ENCODE measurements around the gene TAS2R7. TPM values are rescaled to one million over a fixed set of nuclear protein-coding genes. Genes with fewer than 3 reads are reported as not detected.
A peak's percentile ranks its signal among the peaks of the same experiment; 100 is the strongest.

TAS2R7 gene
- total and polyA plus RNA-seq, 2 donors (not counting 3 experiments of a cell fraction or from before 2014, with no cell fraction given): not detected

DNA sequence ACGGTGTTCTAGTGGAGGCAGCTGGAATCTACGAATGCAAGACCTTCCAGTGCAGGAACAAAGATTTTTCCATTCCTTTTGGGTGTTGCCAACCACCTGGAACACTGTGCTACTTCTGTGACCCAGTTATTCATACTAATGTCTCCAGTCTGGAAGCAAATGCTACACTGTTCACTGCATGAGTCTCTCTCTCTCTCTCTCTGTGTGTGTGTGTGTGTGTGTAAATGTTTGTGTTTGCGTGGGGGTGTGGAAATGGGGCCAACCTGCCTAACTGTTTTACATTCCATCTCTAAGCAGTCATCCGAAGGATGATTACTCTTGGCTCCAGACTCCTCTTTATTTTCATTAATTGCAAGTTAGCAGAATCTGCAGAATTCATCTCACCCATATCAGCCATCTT is 49.4 kb downstream of the TAS2R7 start:
- Histone ChIP-seq H3K9me1 (replicated peaks; ENCODE audit: control insufficient read depth, extremely low read depth, insufficient read depth, low read length) (no peaks in the 10 kb centered on the region), H3K4me3 (replicated peaks in 1 of 3; ENCODE audit: insufficient read depth in 1 of 3, low read depth in 1 of 3, low read length in 3 of 3) (no peak overlapping the region), H3K27me3 (ENCODE audit: control insufficient read depth in 2 of 2, insufficient read depth in 2 of 2, low read length in 2 of 2) (peaks cover 6 to 17% of the 10 kb centered on the region in 2 experiments), H3K9me3 (replicated peaks; ENCODE audit: control insufficient read depth, insufficient read depth, low read length) (no peaks in the 10 kb centered on the region), H4K20me1 (replicated peaks; ENCODE audit: control insufficient read depth, extremely low read depth, insufficient read depth, low read length) (no peaks in the 10 kb centered on the region), H2AFZ (ENCODE audit: low read depth, low read length) (no peak overlapping the region), H3K79me2 (ENCODE audit: control insufficient read depth, insufficient read depth, low read length) (no peaks in the 10 kb centered on the region), H3K27ac (ENCODE audit: insufficient read depth, low read depth, low read length) (no peak overlapping the region), H3K36me3 (ENCODE audit: control insufficient read depth in 2 of 2, extremely low read depth in 1 of 2, insufficient read depth in 2 of 2, low read length in 2 of 2) (no peaks in the 10 kb centered on the region), H3K4me2 (ENCODE audit: insufficient read depth, low read length) (no peak overlapping the region), H3K4me1 (ENCODE audit: control insufficient read depth, extremely low read depth, insufficient read depth, low read length) (peaks cover 4% of the 10 kb centered on the region), H3K9ac (replicated peaks; ENCODE audit: extremely low read depth, insufficient read depth, low read length) (no peak overlapping the region)
- DNase-seq (ENCODE audit: low read depth, low spot score) (no peak), FAIRE-seq (no peak)
- BruUV-seq (replicated peaks): no TSS peak
- ChIA-PET POLR2A (no interaction called here), CTCF (no interaction called here)
- TF ChIP-seq, protein P1, sequence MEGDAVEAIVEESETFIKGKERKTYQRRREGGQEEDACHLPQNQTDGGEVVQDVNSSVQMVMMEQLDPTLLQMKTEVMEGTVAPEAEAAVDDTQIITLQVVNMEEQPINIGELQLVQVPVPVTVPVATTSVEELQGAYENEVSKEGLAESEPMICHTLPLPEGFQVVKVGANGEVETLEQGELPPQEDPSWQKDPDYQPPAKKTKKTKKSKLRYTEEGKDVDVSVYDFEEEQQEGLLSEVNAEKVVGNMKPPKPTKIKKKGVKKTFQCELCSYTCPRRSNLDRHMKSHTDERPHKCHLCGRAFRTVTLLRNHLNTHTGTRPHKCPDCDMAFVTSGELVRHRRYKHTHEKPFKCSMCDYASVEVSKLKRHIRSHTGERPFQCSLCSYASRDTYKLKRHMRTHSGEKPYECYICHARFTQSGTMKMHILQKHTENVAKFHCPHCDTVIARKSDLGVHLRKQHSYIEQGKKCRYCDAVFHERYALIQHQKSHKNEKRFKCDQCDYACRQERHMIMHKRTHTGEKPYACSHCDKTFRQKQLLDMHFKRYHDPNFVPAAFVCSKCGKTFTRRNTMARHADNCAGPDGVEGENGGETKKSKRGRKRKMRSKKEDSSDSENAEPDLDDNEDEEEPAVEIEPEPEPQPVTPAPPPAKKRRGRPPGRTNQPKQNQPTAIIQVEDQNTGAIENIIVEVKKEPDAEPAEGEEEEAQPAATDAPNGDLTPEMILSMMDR (IDR thresholded peaks at IDR 0.05; ENCODE audit: extremely low read depth in 1 of 2, insufficient read depth in 1 of 2, low read depth in 1 of 2, low read length in 2 of 2): no peak
- no peak for TF ChIP-seq FOS (IDR thresholded peaks at IDR 0.05; ENCODE audit: borderline replicate concordance, insufficient read depth, low read length)
- no peak for TF ChIP-seq POLR2AphosphoS5 (IDR thresholded peaks at IDR 0.05; ENCODE audit: insufficient read depth, low read depth, low read length)
- TF ChIP-seq MYC (IDR thresholded peaks at IDR 0.05; ENCODE audit: low read depth, low read length): no peak
- TF ChIP-seq JUN (IDR thresholded peaks at IDR 0.05; ENCODE audit: borderline replicate concordance, insufficient read depth, insufficient read length, low read depth): no peak
- TF ChIP-seq POLR2A (IDR thresholded peaks at IDR 0.05; ENCODE audit: low read depth, low read length): no peak
- TF ChIP-seq EZH2 (IDR thresholded peaks at IDR 0.05; ENCODE audit: borderline replicate concordance, low read depth, low read length, severe bottlenecking): no peak
- TF ChIP-seq MAX (IDR thresholded peaks at IDR 0.05; ENCODE audit: insufficient read depth, insufficient read length): no peak
- no peak for TF ChIP-seq GATA2 (IDR thresholded peaks at IDR 0.05; ENCODE audit: insufficient read depth, insufficient read length, low read depth, low read length)
- intact Hi-C loops (cut with micrococcal nuclease) (loop anchor here (5.0 kb wide), 1 partner anchor 734 kb away; no protein-coding TSS in a partner anchor), dilution Hi-C loops (cut with MboI; ENCODE audit: extremely low pct_ligation_motif_present, low sequenced_read_pairs) (no loop called here)

Small RNAs within 50 kb of the gene (small RNA-seq; reads per million reads assigned to genes)
- gene PRR4 (ENCODE audit: insufficient read depth, insufficient read length, low read depth, low replicate concordance): 2.4 reads per million, percentile 8 among the genes with 10 or more reads in this experiment

Other genes with a start within 250 kb of the TAS2R7 start
- 45.4 and 48.3 TPM in 2 replicates for gene MAGOHB, start 189.0 kb downstream of the TAS2R7 start, total RNA-seq
- gene MAGOHB, start 189.0 kb downstream of the TAS2R7 start, polyA plus RNA-seq: 6.2 and 8.9 TPM in 2 replicates
- 14.6 and 15.2 TPM in 2 replicates for gene STYK1, start 128.6 kb downstream of the TAS2R7 start, total RNA-seq
- 6.0 and 7.7 TPM in 2 replicates for gene STYK1, start 128.6 kb downstream of the TAS2R7 start, polyA plus RNA-seq
- 411 and 441 TPM in 2 replicates for gene YBX3, start 79.3 kb downstream of the TAS2R7 start, total RNA-seq
- gene YBX3, start 79.3 kb downstream of the TAS2R7 start, polyA plus RNA-seq: 99.3 and 137 TPM in 2 replicates
- not detected in 2 replicates for gene TAS2R8, start 4.7 kb upstream of the TAS2R7 start, total RNA-seq
- not detected in 2 replicates for gene TAS2R8, start 4.7 kb upstream of the TAS2R7 start, polyA plus RNA-seq
- gene TAS2R9, start 7.5 kb upstream of the TAS2R7 start, total RNA-seq: not detected in 2 replicates
- not detected in 2 replicates for gene TAS2R9, start 7.5 kb upstream of the TAS2R7 start, polyA plus RNA-seq
- 0.66 TPM in 1 of 2 replicates, not detected in the other for gene TAS2R10, start 23.7 kb upstream of the TAS2R7 start, total RNA-seq
- gene TAS2R10, start 23.7 kb upstream of the TAS2R7 start, polyA plus RNA-seq: 0.11 and 0.22 TPM in 2 replicates
- 2.4 and 2.8 TPM in 2 replicates for gene PRR4, start 46.8 kb upstream of the TAS2R7 start, total RNA-seq
- 2.4 and 2.6 TPM in 2 replicates for gene PRR4, start 46.8 kb upstream of the TAS2R7 start, polyA plus RNA-seq
- gene PRH1, start 81.6 kb upstream of the TAS2R7 start, total RNA-seq: 16.2 and 17.0 TPM in 2 replicates
- 2.2 and 2.3 TPM in 2 replicates for gene PRH1, start 81.6 kb upstream of the TAS2R7 start, polyA plus RNA-seq
- 0.97 and 1.7 TPM in 2 replicates for gene TAS2R13, start 106.9 kb upstream of the TAS2R7 start, total RNA-seq
- gene TAS2R13, start 106.9 kb upstream of the TAS2R7 start, polyA plus RNA-seq: 0.04 and 0.08 TPM in 2 replicates
- not detected in 2 replicates for gene PRH2, start 126.6 kb upstream of the TAS2R7 start, total RNA-seq
- gene PRH2, start 126.6 kb upstream of the TAS2R7 start, polyA plus RNA-seq: 0.21 TPM in 1 of 2 replicates, not detected in the other
- 3.0 and 4.2 TPM in 2 replicates for gene TAS2R14, start 136.6 kb upstream of the TAS2R7 start, total RNA-seq
- gene TAS2R14, start 136.6 kb upstream of the TAS2R7 start, polyA plus RNA-seq: 0.76 and 0.91 TPM in 2 replicates
- gene TAS2R50, start 184.3 kb upstream of the TAS2R7 start, total RNA-seq: 1.5 and 1.6 TPM in 2 replicates
- gene TAS2R50, start 184.3 kb upstream of the TAS2R7 start, polyA plus RNA-seq: 0.12 TPM in 1 of 2 replicates, not detected in the other
- gene TAS2R20, start 195.7 kb upstream of the TAS2R7 start, total RNA-seq: 2.2 and 3.3 TPM in 2 replicates
- 0.30 and 0.48 TPM in 2 replicates for gene TAS2R20, start 195.7 kb upstream of the TAS2R7 start, polyA plus RNA-seq
- 3.1 and 4.1 TPM in 2 replicates for gene TAS2R19, start 220.0 kb upstream of the TAS2R7 start, total RNA-seq
- 0.12 and 0.29 TPM in 2 replicates for gene TAS2R19, start 220.0 kb upstream of the TAS2R7 start, polyA plus RNA-seq
- gene TAS2R31, start 228.8 kb upstream of the TAS2R7 start, total RNA-seq: 3.2 and 4.3 TPM in 2 replicates
- 0.12 TPM in 1 of 2 replicates, not detected in the other for gene TAS2R31, start 228.8 kb upstream of the TAS2R7 start, polyA plus RNA-seq